ENCODE results near the gene GCK. TPM values are rescaled to one million over a fixed set of nuclear protein-coding genes. Genes with fewer than 3 reads are reported as not detected.

The GCK gene
- total RNA-seq, 1 donor from 2014 or later = 0.37 TPM

DNA sequence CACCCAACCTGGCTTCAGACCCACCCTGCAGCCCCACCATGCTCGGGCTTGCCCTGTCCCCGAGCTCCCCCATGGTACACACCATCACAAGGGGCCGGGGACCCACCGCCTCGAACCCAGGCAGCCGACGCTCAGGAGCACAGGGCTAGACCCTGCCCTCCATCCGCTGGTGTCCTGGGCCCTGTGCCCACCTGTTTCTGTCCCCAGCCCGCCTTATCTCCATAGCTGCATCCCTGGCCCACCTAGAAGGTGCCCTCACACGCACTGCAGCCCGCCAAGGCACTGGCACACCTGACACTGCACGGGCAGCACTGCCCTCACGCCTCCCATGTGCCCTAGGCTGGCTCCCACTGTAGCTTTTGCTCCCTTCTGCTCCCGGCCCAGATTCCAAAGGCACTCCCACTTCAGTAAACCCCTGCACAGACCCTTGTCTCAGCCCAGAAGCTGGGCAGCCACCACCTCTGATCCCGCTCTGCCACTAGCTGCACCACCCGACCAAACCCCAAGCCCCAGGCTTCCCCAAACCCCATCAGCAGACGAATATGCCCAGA is 28.7 kb upstream of the GCK start:
- Mint-ChIP-seq H3K4me3 (ENCODE audit: unreplicated experiment) (no peak overlapping the region), H3K36me3 (ENCODE audit: low read depth) (peaks cover 2% of the 10 kb centered on the region), H3K9me3 (ENCODE audit: low read depth) (no peaks in the 10 kb centered on the region), H3K4me1 (ENCODE audit: low read depth) (peaks cover 3% of the 10 kb centered on the region), H3K27me3 (ENCODE audit: low read depth) (peaks cover 4% of the 10 kb centered on the region), H3K27ac (ENCODE audit: unreplicated experiment) (no peak overlapping the region)
- peak; percentile 87 for DNase-seq (ENCODE audit: low spot score)
- no peak for TF ChIP-seq CTCF (IDR thresholded peaks at IDR 0.05)

- peaks cover 3% of the 10 kb centered on the region for H3K4me1 Mint-ChIP-seq (ENCODE audit: low read depth)
- no peaks in the 10 kb centered on the region for H3K9me3 Mint-ChIP-seq (ENCODE audit: low read depth)
- peaks cover 4% of the 10 kb centered on the region for H3K27me3 Mint-ChIP-seq (ENCODE audit: low read depth)
- H3K36me3 Mint-ChIP-seq (ENCODE audit: low read depth) = peaks cover 5% of the 10 kb centered on the region
- TF ChIP-seq CTCF (IDR thresholded peaks at IDR 0.05) = no peak
- no peak overlapping the region for H3K4me3 Mint-ChIP-seq (ENCODE audit: unreplicated experiment)
- peak; percentile 68 for DNase-seq (ENCODE audit: low spot score)
- no peak overlapping the region for H3K27ac Mint-ChIP-seq (ENCODE audit: unreplicated experiment)
Observed at GRCh38 chr7:44217223-44217714, 28.0 kb upstream of the GCK start.

DNA sequence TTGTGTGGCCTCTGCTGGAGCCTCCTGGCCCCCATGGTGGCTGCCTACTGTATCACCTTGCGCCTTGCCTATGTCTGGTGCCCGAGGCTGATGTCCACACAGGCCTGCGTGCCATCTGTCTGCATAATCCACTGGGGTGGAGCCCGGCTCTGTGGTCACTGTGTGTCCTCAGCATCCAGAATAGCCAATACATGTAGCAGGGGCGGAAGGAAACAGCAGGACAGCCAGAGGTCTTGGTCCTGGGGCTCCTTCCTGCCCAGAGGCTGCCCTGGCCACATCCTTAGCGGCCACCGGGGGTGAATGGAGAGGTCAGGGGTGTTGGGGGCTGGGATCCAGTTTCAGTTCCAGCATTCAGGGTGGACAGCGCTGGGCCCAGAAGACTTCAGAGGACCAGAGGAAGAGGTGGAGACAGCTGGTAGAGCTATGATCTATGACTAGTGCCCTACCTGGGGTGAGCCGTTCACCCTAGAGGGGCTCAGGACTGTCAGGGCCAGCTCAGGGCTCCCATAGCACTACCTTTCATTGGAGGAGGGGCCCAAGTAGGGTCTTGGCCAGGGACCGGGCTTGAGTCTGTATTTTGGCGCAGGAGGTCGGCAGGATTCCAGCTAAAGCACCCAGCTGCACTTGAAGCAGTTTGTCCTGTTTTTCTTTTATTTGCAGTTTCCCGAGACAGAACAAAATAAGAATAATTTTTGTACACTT is 27.4 kb upstream of the GCK start:
- Mint-ChIP-seq H3K27ac (ENCODE audit: unreplicated experiment) (no peak overlapping the region), H3K27me3 (ENCODE audit: low read depth) (no peaks in the 10 kb centered on the region), H3K9me3 (ENCODE audit: low read depth) (no peaks in the 10 kb centered on the region), H3K4me1 (ENCODE audit: low read depth) (peaks cover 3% of the 10 kb centered on the region), H3K4me3 (ENCODE audit: unreplicated experiment) (no peak overlapping the region), H3K36me3 (ENCODE audit: low read depth) (peaks cover 8% of the 10 kb centered on the region)
- no peak for TF ChIP-seq CTCF (IDR thresholded peaks at IDR 0.05)
- peak; percentile 72 for DNase-seq (ENCODE audit: low spot score)

GRCh38 chr7:44216019-44216418 is 26.8 kb upstream of the GCK start:
- Mint-ChIP-seq H3K27me3 (ENCODE audit: low read depth) (no peaks in the 10 kb centered on the region), H3K4me3 (ENCODE audit: unreplicated experiment) (no peak overlapping the region), H3K4me1 (ENCODE audit: low read depth) (peaks cover 3% of the 10 kb centered on the region), H3K27ac (ENCODE audit: unreplicated experiment) (no peak overlapping the region), H3K36me3 (ENCODE audit: low read depth) (peaks cover 14% of the 10 kb centered on the region), H3K9me3 (ENCODE audit: low read depth) (no peaks in the 10 kb centered on the region)
- no peak for TF ChIP-seq CTCF (IDR thresholded peaks at IDR 0.05)
- DNase-seq (ENCODE audit: low spot score) = no peak

DNA sequence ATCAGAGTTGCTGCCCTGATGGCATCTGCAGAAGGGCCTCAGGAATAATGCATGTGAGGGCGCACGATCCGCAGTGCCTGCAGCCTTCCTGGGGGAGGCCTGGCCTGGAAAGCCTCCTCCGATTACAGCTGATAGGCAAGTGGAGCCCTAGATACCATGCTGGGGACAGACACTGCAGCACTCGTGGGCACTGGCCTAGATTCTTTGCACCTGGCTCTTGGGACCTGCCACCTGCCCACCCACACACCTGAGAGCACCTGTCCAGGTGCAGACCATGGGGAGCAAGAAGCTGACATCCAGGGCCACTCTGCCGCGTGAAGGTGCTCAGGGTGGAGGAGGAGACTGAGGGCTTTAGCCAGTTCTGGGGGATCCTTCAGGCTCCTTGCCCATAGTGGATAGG is 26.3 kb upstream of the GCK start:
- no peak for TF ChIP-seq CTCF (IDR thresholded peaks at IDR 0.05)
- Mint-ChIP-seq H3K4me3 (ENCODE audit: unreplicated experiment) (no peak overlapping the region), H3K4me1 (ENCODE audit: low read depth) (peaks cover 3% of the 10 kb centered on the region), H3K27me3 (ENCODE audit: low read depth) (no peaks in the 10 kb centered on the region), H3K9me3 (ENCODE audit: low read depth) (no peaks in the 10 kb centered on the region), H3K36me3 (ENCODE audit: low read depth) (peaks cover 14% of the 10 kb centered on the region), H3K27ac (ENCODE audit: unreplicated experiment) (no peak overlapping the region)
- DNase-seq (ENCODE audit: low spot score) = peak; percentile 55
